Renal cortical epithelial cell (primary cell): ENCODE measurements around the gene OXNAD1. TPM values are rescaled to one million over a fixed set of nuclear protein-coding genes. Genes with fewer than 3 reads are reported as not detected.
A peak's percentile ranks its signal among the peaks of the same experiment; 100 is the strongest.

Experiments
- DNase-seq: peaks from one replicate; pipeline ENCODE4 v3.0.0-alpha.2; 2011; ENCODE audit warnings: low read depth
- total RNA-seq: library from RNA; depleted of rRNA; stranded (reverse); fragments of >200 nt; gene quantifications from 2 replicates; pipeline ENCODE4 v1.2.3, GENCODE V29; 2014

OXNAD1 gene
- total RNA-seq, 1 donor from 2014 or later: 18.5 TPM

DNA sequence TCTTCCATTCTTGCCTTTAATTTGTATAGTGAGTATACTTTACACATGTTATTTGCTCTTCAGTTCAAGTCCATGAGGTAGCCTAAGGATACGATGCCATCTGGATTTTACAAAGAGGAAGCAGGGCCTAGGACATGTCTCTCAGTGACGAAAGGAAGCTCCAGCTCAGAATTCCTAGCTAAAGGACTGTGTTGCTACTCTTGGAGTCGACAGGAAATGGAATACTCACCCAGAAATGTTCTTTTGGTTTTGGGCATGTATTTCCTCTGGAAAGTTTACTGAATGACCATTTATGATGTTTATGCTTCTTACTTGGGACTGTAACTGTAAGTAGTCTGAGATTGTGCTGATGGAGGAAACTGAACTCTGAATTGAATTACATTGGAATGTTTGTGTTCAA is 12.5 kb downstream of the OXNAD1 start:
- DNase-seq: no peak

GRCh38 chr3:16279010-16279801 is 14.2 kb downstream of the OXNAD1 start:
- DNase-seq: no peak

- no peak for DNase-seq
These were observed 15.7 kb downstream of the OXNAD1 start for GRCh38 chr3:16280671-16281070.

GRCh38 chr3:16284633-16285032 is 19.6 kb downstream of the OXNAD1 start:
- no peak for DNase-seq

DNA sequence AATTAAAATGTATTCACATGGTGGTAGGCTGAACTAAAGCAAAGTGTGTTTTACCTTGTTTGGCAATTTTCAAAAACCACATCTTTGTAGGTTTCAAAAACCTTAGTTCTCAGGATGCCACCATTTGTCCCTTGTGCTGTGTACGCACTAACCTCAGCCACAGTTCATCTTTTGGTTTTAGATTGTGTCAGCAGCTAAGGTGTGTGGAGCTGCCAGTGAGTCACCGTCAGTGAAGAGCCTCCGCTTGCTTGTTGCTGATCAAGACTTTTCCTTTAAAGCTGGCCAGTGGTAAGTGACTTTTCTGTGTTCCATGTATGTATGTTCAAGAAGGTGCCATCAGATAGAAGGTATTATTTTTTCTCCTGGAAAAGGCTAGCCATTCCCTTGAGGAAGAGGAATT is 21.1 kb downstream of the OXNAD1 start:
- no peak for DNase-seq

DNA sequence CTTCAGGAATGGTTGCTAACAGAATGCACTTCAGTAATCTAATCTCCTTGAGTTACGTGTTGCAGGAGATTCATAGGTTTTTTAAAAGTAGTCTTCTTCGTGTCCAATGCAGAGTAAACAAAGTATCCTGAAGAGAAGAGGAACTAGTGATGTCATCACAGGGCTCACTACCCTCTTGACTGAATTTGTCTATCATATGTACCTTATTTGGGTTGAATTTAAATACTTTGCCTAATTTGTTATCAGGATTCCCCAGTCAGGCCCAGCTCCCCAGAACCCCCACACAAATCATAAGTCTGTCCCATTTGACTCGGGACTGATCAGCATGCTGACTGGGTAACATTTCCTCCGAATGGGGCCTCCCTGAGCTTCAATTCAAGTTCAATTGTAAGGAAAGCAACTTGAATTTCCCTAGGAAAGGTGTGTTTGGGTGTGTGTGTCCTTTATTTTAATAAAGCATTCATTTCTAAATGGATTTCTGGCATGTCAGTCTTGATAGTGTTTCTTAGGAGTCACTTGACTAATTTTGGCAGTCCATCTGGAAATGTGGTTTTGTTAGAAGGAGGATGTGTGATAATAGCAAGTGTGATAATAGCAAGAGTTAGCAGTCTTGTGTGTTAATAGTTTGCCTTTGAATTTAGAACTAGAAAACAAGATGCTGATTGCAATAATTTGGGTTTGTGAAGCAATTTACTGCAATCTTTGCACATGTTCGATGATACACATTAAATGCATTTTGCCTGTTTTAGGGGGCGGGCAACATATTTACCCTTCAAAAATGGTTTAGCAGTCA is 21.9 kb downstream of the OXNAD1 start:
- no peak for DNase-seq

- no peak for DNase-seq
These were observed 23.7 kb downstream of the OXNAD1 start for GRCh38 chr3:16288664-16289063.

DNA sequence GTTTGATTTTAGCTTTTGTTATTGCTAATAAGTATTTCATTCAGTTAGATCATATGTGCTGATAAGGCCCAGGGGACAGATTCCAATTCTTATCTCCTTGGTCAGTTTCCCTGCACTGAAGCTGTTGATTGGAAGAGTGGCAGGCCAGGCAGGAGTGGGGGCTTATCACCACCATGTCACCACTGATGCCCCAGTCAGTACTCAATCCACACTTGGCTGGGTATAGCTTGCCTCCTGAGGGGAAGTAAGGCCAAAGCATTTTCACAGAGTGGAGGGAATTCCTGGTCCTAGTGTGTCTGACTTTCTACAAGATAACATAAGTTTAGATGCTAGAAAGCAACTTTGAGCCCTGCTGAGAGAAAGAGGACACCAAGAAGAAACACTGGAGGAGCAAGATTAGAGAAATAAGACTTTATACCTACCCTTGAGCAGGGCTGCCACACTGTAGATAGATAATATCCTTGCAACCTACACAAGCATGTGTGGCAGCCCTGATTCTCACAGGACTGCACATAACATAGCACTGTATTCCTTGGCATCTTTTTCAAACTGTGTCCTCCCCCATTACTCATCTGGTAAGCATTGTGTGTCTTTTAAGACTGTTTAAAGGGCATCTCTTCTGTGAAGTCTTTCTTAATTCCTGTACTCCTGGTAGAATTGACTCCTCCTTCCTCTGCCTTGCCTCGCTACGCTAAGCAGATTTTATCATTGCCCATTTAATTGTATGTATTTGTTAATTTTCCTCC is 24.3 kb downstream of the OXNAD1 start:
- DNase-seq: no peak

GRCh38 chr3:16290007-16290826 is 25.2 kb downstream of the OXNAD1 start:
- peak; percentile 48 for DNase-seq

DNA sequence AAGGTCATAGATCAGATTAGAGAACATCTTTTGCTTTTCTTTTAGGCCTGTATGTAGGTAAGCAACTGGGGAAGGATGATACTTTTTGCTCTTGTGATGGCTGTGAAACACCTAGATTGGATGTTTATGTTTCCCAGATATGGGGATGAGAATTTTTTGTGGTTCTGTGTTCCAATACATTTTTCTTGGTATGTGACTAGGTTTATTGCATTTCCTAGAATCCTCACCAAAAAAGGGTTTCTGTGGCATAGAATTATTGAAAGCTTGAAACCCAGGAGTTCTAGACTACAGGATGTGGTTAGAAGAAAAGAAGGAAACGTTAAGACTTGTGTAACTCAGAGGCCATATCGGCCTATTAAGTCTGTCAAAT is 25.8 kb downstream of the OXNAD1 start:
- no peak for DNase-seq

DNA sequence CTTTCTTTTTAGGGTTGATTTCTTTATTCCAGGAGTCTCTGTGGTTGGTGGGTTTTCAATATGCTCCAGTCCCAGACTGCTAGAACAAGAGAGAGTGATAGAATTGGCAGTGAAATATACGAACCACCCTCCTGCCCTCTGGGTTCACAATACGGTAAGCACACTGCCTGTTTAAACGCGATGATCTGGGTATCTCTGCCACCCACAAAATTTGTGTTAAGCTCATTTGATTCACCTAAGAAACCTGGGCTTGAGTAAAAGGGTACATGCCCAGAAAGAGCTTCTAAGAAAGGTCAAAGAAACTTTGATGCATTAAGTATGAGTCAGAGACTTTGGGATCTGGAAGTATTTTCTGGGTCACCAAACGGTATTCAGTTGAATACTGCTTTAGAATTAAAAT is 29.8 kb downstream of the OXNAD1 start:
- DNase-seq: no peak

GRCh38 chr3:16295298-16295890 is 30.4 kb downstream of the OXNAD1 start:
- no peak for DNase-seq

GRCh38 chr3:16297997-16298885 is 33.2 kb downstream of the OXNAD1 start:
- no peak for DNase-seq

DNA sequence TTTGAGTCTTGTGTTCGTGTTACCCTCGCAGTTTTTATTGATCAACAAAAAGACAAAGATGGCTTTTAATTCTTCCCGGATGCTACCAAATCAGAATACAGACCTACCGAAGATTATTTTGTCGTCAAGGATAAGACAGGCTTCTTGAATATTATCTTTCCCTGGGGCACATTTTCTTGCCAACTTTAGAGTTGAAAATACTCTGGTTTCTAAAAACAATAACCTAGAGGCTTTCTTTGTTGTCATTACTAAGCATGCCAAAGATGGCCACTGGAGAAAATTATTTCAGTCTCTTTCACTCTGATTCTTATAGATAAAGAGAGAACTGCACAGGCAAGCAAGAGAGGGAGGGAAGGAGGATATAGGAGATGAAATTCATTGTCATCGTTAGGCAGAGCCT is 33.9 kb downstream of the OXNAD1 start:
- no peak for DNase-seq

GRCh38 chr3:16299746-16300145 is 34.7 kb downstream of the OXNAD1 start:
- no peak for DNase-seq

- peak; percentile 63 for DNase-seq
These were observed 35.3 kb downstream of the OXNAD1 start for GRCh38 chr3:16300307-16300706.

DNA sequence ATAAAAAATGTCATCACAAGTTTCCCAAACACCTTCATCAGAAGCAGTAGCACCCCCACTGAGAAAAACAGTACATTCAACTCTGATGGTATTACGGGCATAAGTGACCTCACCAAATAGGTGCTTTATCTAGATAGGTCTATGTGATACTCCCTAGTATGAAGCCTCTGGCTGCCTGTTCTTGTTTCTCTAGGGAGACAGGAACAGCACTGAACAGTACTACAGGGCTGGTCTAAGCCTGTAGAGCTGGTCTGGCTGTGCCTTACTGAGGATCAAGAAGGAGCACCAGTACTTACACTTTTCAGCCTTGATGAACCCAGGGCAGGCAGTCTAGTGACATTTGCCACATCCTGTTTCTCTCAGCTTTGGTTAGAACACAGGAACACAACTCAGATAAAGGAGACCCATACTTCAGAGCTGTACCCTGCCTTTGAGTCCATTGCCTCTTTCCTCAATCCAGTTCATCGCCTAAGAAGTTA is 35.9 kb downstream of the OXNAD1 start:
- DNase-seq: no peak

DNA sequence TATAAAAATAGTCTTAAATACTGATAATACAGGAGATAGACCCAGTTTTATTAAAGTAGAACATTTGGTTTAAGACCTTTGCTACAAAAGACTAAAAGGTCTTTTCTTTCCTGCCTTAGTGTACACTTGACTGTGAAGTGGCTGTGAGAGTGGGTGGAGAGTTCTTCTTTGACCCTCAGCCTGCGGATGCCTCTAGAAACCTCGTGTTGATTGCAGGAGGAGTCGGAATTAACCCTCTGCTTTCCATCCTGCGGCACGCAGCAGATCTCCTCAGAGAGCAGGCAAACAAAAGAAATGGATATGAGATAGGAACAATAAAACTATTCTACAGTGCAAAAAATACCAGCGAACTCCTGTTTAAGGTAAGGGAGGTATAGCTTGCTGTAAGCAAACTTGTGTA is 36.5 kb downstream of the OXNAD1 start:
- no peak for DNase-seq

GRCh38 chr3:16302082-16302631 is 37.1 kb downstream of the OXNAD1 start:
- no peak for DNase-seq
